HG03354 (cell line): Measurements from ENCODE around the gene IMPDH1.

Source experiments
- ATAC-seq: cut with Tn5 transposase; IDR thresholded peaks from one replicate; pipeline ENCODE4 v1.9.1; 2021; ENCODE audit warnings: mild to moderate bottlenecking; ENCODE audit not compliant: unreplicated experiment, poor library complexity, severe bottlenecking

IMPDH1 gene

GRCh38 chr7:128370491-128370890 lies 39.3 kb downstream of the IMPDH1 start:
- ATAC-seq: no peak

GRCh38 chr7:128366986-128367385 lies 42.8 kb downstream of the IMPDH1 start:
- ATAC-seq: no peak

DNA sequence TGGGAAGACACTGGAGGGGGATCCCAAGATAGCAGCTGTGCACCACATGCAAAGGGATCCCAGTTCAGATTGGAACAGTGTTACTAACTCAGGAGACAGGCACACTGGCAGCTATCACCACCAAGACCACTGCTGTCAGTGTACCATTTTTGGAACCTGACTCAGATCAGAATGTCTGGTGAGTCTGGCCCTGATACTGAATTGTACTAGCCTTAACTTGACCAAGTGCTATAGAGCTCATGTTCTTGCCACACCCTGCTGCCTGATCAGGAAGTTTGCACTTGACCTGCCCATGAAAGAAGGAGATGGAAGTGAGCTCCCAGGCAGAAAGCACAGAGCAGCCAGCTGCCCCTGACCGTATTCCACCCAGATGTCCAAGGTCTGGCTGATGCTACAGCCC lies 43.5 kb downstream of the IMPDH1 start:
- ATAC-seq: no peak

DNA sequence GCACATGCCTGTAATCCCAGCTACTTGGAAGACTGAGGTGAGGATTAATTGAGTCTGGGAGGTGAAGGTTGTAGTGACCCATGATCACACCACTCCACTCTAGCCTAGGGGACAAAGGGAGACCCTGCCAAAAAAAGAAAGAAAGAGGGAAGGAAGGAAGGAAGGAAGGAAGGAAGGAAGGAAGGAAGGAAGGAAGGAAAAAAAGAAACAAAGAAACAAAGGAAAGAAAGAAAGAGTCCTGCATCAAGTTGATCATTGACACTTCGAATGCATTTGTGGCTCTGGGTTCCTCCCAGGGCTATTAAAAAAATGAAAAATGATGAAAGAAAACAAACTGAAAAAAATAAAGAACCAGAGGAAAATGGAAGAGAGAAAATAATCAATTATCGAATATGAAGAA lies 44.4 kb downstream of the IMPDH1 start:
- ATAC-seq: no peak

DNA sequence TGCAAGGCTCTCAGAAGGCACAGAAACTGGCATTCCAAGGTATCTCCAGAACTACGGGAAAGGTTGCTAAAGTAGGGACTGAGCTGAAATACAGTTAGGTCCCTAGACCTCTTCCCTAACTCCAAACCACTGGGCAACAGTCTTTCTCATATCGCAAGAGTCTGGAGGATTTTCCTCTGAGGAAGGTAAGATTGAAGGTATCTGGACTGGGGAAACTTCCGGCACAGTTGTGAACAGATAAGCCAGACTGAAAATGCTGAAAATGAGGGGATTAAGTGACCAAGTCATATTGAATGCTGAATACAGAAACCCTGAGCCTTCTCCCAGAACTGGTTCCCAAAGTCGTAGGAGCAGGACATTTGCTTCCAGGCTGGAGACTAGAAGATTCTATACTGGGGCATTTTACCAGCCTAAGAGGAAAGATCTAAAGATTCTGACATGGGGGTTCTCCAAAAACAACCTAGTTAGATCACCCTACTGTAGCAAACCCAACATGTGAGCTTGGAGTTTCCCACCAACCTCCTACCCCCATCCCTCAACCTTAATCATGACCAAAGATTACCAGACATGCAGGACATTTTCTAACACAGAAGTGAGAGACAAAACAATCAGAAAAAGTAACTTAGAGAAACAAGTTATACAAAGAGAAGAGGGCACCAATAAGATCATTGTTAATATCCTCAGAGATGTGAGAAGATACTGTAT lies 45.5 kb downstream of the IMPDH1 start:
- no peak for ATAC-seq

DNA sequence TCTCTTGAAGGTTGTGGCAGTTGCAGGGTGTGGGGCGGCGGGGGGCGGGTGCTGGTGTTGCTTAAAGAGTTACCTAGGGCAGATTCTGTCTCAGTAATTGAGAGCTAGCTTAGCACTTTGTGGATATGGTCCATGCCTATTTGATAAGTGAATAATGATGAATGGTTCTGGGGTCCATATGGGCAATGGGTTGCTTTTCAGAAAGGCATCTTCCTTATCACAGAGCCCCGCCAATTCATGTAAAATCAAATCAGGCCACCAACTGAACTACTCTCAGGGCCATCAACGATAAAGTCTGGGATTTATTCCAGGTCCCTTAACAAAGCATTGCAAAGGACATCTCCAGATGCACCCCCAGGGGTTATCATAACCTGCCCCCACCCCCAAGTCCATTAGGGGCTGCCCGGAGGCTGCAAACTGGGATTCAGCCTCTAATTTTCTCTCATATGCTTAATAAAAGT lies 46.5 kb downstream of the IMPDH1 start:
- no peak for ATAC-seq

- ATAC-seq: no peak
Measured at GRCh38 chr7:128362670-128363069, 47.1 kb downstream of the IMPDH1 start.

DNA sequence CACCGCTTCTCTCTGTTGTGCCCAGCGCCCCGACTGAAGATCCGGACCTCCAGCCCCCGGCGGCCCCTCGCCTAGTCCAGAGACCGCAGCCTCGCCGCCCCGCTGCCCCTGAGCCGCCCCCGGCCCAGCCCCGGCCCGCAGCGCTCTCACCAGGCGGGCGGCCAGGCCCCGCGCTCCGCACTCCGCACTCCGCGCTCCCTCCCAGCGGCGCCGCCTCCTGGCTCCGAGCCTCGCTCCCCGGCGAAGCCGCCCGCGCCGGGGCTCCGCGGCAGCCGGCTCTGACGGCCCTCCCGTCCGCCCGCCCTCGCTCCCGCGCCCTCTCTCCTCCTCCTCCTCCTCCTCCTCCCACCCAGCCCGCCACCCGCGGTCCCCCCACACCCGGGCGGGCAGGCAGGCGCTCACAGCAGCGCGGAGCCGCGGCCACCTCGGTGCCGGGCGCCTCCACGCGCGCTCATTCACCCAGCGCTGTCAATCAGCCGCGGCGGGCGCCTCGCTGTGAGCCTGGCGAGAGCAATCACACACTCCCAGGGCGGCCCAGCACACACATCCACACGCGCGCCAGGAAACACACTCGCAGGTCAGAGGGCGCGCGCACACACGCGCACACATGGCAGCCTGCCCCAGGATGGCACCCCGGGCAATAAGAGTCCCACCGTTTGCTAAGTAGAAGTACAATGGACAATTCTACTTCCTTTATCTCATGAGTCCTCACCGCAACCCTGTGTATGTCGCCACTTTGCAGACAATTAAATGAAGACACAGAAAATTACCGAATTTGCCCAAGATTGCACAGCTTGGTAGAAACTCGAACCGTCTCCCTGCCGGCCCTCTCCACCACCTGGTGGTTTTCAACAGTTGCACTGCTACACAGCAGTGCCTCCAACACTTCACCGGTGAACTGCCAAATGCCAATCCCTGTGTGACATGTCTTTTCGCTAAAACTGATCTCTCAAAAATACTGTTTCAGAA lies 48.1 kb downstream of the IMPDH1 start, which contains the start of gene PRRT4:
Gene PRRT4 (minus strand): TSS at position 280 of the 969 bp plus-strand sequence.
- ATAC-seq: peak; percentile 48

- no peak for ATAC-seq
Measured at GRCh38 chr7:128360359-128360678, 49.5 kb downstream of the IMPDH1 start.

DNA sequence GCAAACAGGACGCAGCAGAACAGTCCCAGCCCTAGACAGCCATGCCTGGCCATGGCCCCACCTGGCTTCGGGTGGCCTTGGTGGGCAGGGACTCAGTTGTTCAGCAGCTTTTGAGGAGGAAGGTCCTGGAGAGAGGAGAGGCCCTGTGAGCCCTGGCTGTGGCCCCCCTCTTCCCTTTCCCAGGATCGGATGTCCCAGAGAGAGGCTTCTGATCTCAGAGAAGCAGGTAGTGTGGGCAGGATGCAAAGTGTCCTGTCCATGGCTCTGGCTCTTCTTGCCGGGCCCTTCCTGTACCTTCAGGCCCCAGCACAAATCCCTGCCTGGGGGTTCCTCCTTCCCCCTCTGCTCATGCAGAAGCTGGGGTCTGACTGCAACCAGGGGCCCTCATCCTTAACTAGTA lies 49.8 kb downstream of the IMPDH1 start:
- ATAC-seq: no peak

DNA sequence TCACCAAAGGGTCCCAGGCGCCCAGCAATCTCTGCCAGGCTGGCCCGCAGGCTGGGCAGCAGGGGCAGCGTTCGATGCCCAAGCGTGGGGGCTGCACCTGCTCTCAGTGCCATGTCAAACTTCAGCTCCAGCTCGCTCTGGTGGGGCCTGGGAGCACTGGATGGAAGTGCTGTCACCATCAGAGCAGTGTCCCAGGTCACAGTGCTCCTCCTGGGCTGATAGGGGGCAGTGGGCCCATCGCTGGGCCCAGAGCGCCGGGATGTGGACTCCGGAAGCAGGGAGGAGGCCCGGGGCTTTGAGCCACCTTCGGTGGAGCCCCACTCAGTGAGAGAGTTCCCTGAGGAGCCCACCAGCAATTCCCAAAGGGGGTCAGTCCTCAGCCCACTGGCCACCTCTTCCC lies 50.4 kb downstream of the IMPDH1 start:
- ATAC-seq: no peak

GRCh38 chr7:128358233-128358632 lies 51.5 kb downstream of the IMPDH1 start:
- ATAC-seq: no peak

DNA sequence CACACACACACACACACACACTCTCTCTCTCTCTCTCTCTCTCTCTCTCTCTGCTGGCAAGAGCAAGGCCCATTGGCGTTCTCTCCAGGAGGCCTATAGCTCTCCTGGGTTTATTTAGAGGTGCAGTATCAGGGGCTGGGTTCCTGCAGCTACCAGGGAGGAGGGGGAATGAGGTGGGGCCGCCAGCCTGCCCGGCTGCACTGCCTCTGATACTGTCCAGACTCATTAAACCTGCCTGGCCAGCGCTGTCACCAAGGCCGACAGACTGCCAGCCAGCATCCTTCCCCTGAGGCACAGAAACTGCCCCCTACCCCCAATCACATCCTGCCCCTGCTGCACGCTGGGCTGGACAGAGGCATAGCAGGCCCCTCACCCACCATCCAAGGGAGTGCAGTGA lies 52.6 kb downstream of the IMPDH1 start:
- ATAC-seq: no peak

GRCh38 chr7:128356546-128357216 lies 53.1 kb downstream of the IMPDH1 start:
- no peak for ATAC-seq

- no peak for ATAC-seq
Measured at GRCh38 chr7:128353610-128354009, 56.2 kb downstream of the IMPDH1 start.

DNA sequence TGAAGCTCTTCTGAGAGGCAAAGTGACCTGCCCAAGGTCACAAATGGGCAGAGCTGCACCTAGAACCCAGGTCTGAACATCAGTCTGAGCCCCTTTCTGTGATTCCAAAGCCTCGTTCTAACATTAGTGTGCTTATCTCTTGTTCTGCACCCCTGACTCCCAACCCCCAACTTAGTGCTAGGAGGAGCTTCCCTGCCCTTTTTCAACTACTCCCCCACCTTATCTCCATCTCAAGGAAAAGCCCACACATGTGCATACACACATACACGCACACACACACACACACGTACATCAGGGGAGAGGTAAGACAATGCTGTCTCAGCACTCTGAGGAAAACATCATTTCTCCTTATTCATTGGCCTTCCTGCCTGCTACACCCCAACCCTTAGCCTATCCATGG lies 56.6 kb downstream of the IMPDH1 start:
- no peak for ATAC-seq

- no peak for ATAC-seq
Measured at GRCh38 chr7:128352636-128353035, 57.1 kb downstream of the IMPDH1 start.

- ATAC-seq: no peak
Measured at GRCh38 chr7:128352153-128352537, 57.6 kb downstream of the IMPDH1 start.

DNA sequence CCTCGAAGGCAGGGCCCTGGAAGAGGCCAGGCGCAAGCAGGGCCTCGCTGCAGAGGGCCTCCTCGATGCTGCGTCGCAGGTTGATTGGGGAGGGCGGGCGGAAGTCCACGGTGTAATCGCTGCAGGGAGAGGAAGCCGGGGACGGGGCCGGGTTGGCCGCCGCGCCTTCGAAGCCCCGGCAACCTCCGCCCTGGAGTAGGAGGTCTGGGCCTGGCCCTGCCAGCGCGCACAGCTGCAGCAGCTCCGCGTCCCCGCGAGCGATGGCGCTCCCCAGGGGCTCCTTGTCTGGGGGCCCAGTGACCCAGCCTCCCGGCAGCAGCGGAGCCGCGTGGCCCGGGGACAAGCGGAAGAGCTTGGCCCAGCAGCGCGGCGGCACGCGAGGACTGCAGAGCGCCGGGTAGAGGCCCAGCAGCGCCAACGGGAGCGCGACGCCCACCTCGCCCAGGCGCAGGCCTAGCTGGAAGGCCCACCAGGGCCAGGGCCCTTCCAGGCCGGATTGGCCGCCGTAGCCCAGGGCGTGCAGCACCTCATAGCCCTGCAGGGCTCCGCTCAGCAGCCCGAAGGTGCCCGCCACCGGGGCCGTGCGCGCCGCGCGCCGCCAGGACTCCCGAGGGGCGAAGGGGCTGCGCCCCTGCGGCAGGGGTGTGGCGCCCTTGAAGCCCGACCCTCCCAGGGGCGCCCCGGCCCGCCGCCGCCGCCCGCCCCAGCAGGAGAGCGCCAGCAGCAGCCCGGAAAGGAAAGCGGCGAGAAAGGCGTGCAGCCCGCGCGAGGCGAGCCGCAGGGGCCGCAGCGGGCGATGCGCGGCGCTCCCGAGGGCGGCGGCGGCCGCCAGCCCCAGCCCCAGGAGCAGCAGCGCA lies 58.3 kb downstream of the IMPDH1 start:
- no peak for ATAC-seq
